Esophagus muscularis mucosa (tissue), 4 donors: ENCODE results near the gene ITPR1. TPM values are rescaled to one million over a fixed set of nuclear protein-coding genes. Genes with fewer than 3 reads are reported as not detected.

ENCODE experiments used
- DNase-seq: peaks from one replicate; pipeline ENCODE4 v3.0.0-alpha.2; 2017; ENCODE audit errors: extremely low spot score
- H3K27ac ChIP-seq, 4 donors: fragments of 200-600 bp; sonication (generic); replicated peaks in 1 of 4; 1 replicate in 3 of 4; 2 replicates in 1 of 4; pipeline ENCODE4 v1.5.1; 2016 to 2019; ENCODE audit warnings: mild to moderate bottlenecking in 1 of 4
- H3K27me3 ChIP-seq, 4 donors: fragments of 200-600 bp; sonication (generic); one replicate each; pipeline versions ENCODE4 v1.5.1 to v1.6.0; 2016 to 2019
- H3K36me3 ChIP-seq, 4 donors: fragments of 200-600 bp; sonication (generic); one replicate each; pipeline ENCODE4 v1.5.1; 2016 to 2019
- H3K4me1 ChIP-seq, 4 donors: fragments of 200-600 bp; sonication (generic); one replicate each; pipeline ENCODE4 v1.5.1; 2016 to 2019
- H3K4me3 ChIP-seq, 4 donors: fragments of 200-600 bp; sonication (generic); 1 replicate in 2 of 4; 2 replicates in 2 of 4; pipeline ENCODE4 v1.5.1; 2016 to 2019; ENCODE audit warnings: mild to moderate bottlenecking in 4 of 4, moderate library complexity in 1 of 4
- H3K9me3 ChIP-seq, 4 donors: fragments of 200-600 bp; sonication (generic); 1 replicate in 3 of 4; 2 replicates in 1 of 4; pipeline ENCODE4 v1.5.1; 2016 to 2019
- EP300 ChIP-seq: sonication (generic); formaldehyde crosslinking; IDR thresholded peaks from one replicate; pipeline ENCODE4 v1.6.1; 2017; ENCODE audit warnings: antibody characterized with exemption
- POLR2A ChIP-seq: fragments of 450-650 bp; IDR thresholded peaks from one replicate; pipeline ENCODE4 v1.6.1; 2017; ENCODE audit warnings: antibody characterized with exemption, moderate library complexity, mild to moderate bottlenecking, low read depth
- POLR2AphosphoS5 ChIP-seq, 2 donors: sonication (generic); formaldehyde crosslinking; IDR thresholded peaks; one replicate each; pipeline ENCODE4 v1.6.1; 2017; ENCODE audit warnings: antibody characterized with exemption in 2 of 2
- WGBS: methylation state at CpG from one replicate; pipeline ENCODE4 v1.1.5; 2018; 5-methylcytosine and 5-hydroxymethylcytosine counted together
- intact Hi-C: fragments of 100-400 bp; cut with DNase I; formaldehyde crosslinking; loops from one replicate; pipeline ENCODE4 v1.15.1; 2023
- total RNA-seq, 4 donors: library from RNA; depleted of rRNA; stranded (reverse); fragments of >200 nt; gene quantifications; one replicate each; pipeline versions ENCODE4 v1.1.0 to v1.2.1, GENCODE V29; 2016
- TF ChIP-seq, protein P1 (sequence below), 3 experiments: fragments of 200-600 bp in 2 of 3; fragments of 450-650 bp in 1 of 3; sonication (generic) in 2 of 3; IDR thresholded peaks; one replicate each; pipeline ENCODE4 v1.5.1; 2017 to 2019; ENCODE audit warnings: antibody characterized with exemption in 3 of 3, mild to moderate bottlenecking in 2 of 3, moderate library complexity in 1 of 3

Gene ITPR1
- total RNA-seq, 4 donors from 2014 or later, result 204 to 271 (median 222) TPM

DNA sequence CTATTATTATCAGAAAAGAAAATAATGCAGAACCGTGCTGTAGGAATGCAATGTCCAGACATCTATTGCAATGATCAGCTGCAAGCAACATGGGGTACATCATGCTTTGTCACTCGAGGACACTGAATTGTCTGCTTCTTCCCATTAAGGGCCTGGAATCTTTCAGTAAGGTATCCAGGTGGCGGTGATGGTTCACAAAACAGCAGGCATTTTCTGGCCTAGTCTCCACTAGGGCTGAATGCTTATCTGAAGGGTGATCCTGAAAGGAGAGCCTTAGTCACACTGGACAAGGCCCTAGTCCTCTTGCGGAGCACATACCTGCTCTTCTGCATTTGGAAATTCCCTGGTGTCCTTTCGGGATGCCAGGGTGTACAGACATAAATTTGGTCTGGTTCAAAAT lies 21.2 kb downstream of the ITPR1 start:
- WGBS, result 82% methylated on average over 5 of the region's 5 CpGs
- H3K4me1 ChIP-seq, result peaks cover 27 to 94% (median 84%) of the 10 kb centered on the region in 4 donors
- H3K27ac ChIP-seq, result peak overlapping the region in 3 of 4 donors; percentile 30 to 50 (median 39)
- H3K9me3 ChIP-seq, result no peaks in the 10 kb centered on the region
- no peak for DNase-seq
- H3K27me3 ChIP-seq, result no peaks in the 10 kb centered on the region
- H3K36me3 ChIP-seq, result no peaks in the 10 kb centered on the region
- TF ChIP-seq, protein P1, sequence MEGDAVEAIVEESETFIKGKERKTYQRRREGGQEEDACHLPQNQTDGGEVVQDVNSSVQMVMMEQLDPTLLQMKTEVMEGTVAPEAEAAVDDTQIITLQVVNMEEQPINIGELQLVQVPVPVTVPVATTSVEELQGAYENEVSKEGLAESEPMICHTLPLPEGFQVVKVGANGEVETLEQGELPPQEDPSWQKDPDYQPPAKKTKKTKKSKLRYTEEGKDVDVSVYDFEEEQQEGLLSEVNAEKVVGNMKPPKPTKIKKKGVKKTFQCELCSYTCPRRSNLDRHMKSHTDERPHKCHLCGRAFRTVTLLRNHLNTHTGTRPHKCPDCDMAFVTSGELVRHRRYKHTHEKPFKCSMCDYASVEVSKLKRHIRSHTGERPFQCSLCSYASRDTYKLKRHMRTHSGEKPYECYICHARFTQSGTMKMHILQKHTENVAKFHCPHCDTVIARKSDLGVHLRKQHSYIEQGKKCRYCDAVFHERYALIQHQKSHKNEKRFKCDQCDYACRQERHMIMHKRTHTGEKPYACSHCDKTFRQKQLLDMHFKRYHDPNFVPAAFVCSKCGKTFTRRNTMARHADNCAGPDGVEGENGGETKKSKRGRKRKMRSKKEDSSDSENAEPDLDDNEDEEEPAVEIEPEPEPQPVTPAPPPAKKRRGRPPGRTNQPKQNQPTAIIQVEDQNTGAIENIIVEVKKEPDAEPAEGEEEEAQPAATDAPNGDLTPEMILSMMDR (IDR thresholded peaks at IDR 0.05), result no peak
- TF ChIP-seq EP300 (no peak), POLR2AphosphoS5 (IDR thresholded peaks at IDR 0.05) (no peak), POLR2A (no peak)
- intact Hi-C loops, result no loop called here
- H3K4me3 ChIP-seq, result no peak overlapping the region

DNA sequence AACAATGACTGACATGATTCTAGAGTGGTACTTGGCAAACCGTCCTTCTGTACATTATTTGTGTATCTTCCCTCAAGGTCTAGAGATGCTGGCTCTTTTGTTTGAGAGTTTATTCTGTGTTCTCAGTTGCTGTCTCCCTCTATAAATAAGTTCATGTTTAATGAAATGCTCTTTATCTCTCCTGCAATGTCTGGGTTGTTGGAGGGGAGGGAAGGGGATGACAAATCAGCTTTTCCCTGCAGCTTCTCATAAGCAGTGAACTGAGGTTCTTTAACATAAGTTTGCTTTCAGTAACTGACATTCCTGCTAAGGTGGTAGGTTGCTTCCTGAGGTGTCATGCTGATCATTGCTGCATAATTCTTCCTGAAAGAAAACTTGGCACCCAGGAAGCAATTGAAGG lies 21.8 kb downstream of the ITPR1 start:
- H3K9me3 ChIP-seq, result no peaks in the 10 kb centered on the region
- H3K4me1 ChIP-seq, result peaks cover 31 to 95% (median 88%) of the 10 kb centered on the region in 4 donors
- no peaks in the 10 kb centered on the region for H3K27me3 ChIP-seq
- H3K36me3 ChIP-seq, result no peaks in the 10 kb centered on the region
- no peak for DNase-seq
- TF ChIP-seq POLR2AphosphoS5 (IDR thresholded peaks at IDR 0.05) (no peak), EP300 (no peak), POLR2A (no peak)
- peak overlapping the region; percentile 14 to 58 (median 44) for H3K27ac ChIP-seq
- WGBS, result 48% methylated on average over 1 of the region's 1 CpG
- no peak overlapping the region for H3K4me3 ChIP-seq
- intact Hi-C loops, result no loop called here

DNA sequence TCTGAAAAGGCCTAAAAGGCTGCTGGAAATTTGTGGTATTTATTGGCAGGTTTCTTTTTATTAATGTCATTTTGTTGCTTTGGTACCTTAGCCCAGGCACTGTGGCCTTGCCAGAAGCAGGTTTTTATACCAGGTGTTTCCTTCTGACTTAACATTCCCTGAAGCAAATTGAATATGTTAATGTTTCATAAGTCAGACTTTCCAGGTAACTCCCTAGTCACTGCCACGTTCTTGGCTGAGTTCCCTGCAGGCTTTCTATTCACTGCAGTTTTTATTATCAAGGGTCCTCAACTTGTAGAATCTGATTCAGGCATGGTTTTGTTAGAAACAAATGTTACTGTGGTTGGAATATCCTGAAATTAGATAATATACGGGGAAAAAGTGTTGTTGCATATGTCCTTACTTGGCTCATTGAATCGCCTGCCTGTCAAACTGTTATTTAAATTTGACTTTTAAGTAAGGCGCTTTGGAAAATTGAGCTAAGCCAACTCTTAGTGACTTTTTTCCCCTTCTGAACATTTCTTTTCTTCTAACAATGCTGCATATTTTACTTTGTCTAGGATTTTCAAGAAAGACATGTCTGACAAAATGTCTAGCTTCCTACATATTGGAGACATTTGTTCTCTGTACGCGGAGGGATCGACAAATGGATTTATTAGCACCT lies 22.9 kb downstream of the ITPR1 start:
- TF ChIP-seq POLR2A, result no peak
- TF ChIP-seq, protein P1 (IDR thresholded peaks at IDR 0.05), result no peak
- WGBS, result 68% methylated on average over 7 of the region's 7 CpGs
- H3K27me3 ChIP-seq, result no peaks in the 10 kb centered on the region
- H3K9me3 ChIP-seq, result no peaks in the 10 kb centered on the region
- intact Hi-C loops, result no loop called here
- H3K4me1 ChIP-seq, result peaks cover 31 to 94% (median 87%) of the 10 kb centered on the region in 4 donors
- no peak for DNase-seq
- H3K36me3 ChIP-seq, result peaks cover 0 to 4% (median 0%) of the 10 kb centered on the region in 4 donors
- peak overlapping the region; percentile 14 to 58 (median 44) for H3K27ac ChIP-seq
- H3K4me3 ChIP-seq, result no peak overlapping the region

DNA sequence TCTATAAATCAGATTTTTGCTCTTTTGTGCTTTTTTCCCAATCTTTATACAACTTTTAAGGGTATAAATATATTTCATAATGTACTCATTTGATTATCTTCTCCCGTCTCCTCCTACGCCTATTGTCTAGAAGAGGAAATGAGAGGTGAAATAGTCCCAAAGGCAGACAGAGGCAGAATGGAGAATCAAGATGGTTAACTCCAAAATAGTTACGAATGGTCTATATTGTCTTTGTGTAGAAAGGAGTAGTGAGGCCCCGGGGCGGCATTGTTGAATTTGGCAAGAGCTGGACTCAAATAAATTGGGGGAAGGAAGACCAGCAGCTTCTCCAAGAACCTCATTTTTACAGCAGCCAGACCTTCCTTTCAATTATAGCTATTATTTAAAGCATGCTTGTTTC lies 23.9 kb downstream of the ITPR1 start:
- H3K27ac ChIP-seq, result peak overlapping the region in 1 of 4 donors; percentile 25
- peaks cover 0 to 15% (median 3%) of the 10 kb centered on the region in 4 donors for H3K36me3 ChIP-seq
- intact Hi-C loops, result no loop called here
- no peaks in the 10 kb centered on the region for H3K27me3 ChIP-seq
- 68% methylated on average over 5 of the region's 5 CpGs for WGBS
- H3K4me1 ChIP-seq, result peaks cover 31 to 93% (median 83%) of the 10 kb centered on the region in 4 donors
- no peaks in the 10 kb centered on the region for H3K9me3 ChIP-seq
- no peak for TF ChIP-seq POLR2AphosphoS5 (IDR thresholded peaks at IDR 0.05)
- TF ChIP-seq EP300, result no peak
- TF ChIP-seq POLR2A, result no peak
- TF ChIP-seq, protein P1 (IDR thresholded peaks at IDR 0.05), result no peak
- H3K4me3 ChIP-seq, result no peak overlapping the region
- DNase-seq, result no peak

DNA sequence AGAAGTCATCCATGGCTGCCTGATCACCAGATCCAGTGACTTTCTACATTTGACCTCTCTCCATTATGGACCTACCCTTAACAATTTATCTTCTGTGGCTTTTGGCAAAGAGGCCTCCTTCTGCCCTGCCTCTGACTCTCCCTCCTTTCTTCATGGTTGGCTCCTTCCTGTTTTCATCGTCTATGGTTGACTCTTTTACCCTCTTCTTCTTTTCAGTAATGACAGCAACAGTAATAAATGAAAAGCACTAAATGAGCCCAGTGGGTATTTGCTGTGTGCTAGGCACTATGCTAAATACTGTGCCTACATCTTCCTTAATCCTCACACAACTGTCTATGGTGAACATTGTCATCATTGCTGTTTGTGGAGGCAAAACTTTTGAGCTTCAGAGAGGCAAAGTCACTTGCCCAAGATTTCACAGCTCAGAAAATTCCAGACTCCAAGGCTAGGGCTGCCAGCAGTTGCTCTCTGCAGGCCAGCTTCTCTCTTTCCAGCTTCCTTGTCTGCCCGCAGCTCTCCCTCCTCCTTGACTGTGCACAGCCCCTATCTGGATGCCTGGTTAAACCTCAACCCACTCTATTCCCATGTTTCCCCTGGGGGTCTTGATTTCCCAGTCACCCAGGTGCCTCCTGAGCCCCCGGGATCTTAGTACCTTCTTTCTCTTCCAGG lies 24.6 kb downstream of the ITPR1 start:
- no peak for TF ChIP-seq POLR2A
- TF ChIP-seq, protein P1 (IDR thresholded peaks at IDR 0.05), result no peak
- TF ChIP-seq EP300, result no peak
- no peak for TF ChIP-seq POLR2AphosphoS5 (IDR thresholded peaks at IDR 0.05)
- 36% methylated on average over 3 of the region's 3 CpGs for WGBS
- Histone ChIP-seq H3K4me1 (peaks cover 31 to 92% (median 82%) of the 10 kb centered on the region in 4 donors), H3K27ac (peak overlapping the region in 2 of 4 donors; percentile 25 to 53), H3K4me3 (no peak overlapping the region), H3K27me3 (no peaks in the 10 kb centered on the region), H3K9me3 (no peaks in the 10 kb centered on the region), H3K36me3 (peaks cover 0 to 15% (median 4%) of the 10 kb centered on the region in 4 donors)
- intact Hi-C loops, result no loop called here
- DNase-seq, result no peak
